Activated CD4-positive, alpha-beta T cell treated with anti-CD3 and anti-CD28 coated beads, Interleukin-2, amount 10 ng/mL, durations not matched to agents 7 days and 5 days (primary cell): ENCODE data around the gene MSGN1. TPM values are rescaled to one million over a fixed set of nuclear protein-coding genes. Genes with fewer than 3 reads are reported as not detected.

Experiments used
- CTCF ChIA-PET: fragments of 350-600 bp; sonication (Branson Sonifier 250); formaldehyde crosslinking; loops from one replicate; lab custom pipeline; 2021; ENCODE audit warnings: antibody characterized with exemption; lab: Charles Lee
- POLR2A ChIA-PET: fragments of 350-600 bp; sonication (Branson Sonifier 250); formaldehyde crosslinking; loops from one replicate; lab custom pipeline; 2021; ENCODE audit warnings: antibody characterized with exemption; lab: Charles Lee
- DNase-seq: peaks from one replicate; pipeline ENCODE4 v3.0.0-alpha.2; 2020
- H3K27ac Mint-ChIP-seq: one replicate; pipeline ENCODE4 v1.8.0; 2021; ENCODE audit warnings: mild to moderate bottlenecking, moderate library complexity, mixed read lengths
- H3K27me3 Mint-ChIP-seq: one replicate; pipeline ENCODE4 v1.8.0; 2021; ENCODE audit warnings: mixed read lengths
- H3K36me3 Mint-ChIP-seq: one replicate; pipeline ENCODE4 v1.8.0; 2021; ENCODE audit warnings: low read depth, mixed read lengths
- H3K4me1 Mint-ChIP-seq: one replicate; pipeline ENCODE4 v1.8.0; 2021; ENCODE audit warnings: mixed read lengths
- H3K4me3 Mint-ChIP-seq: one replicate; pipeline ENCODE4 v1.8.0; 2021; ENCODE audit warnings: mild to moderate bottlenecking, moderate library complexity, mixed read lengths
- H3K9me3 Mint-ChIP-seq: one replicate; pipeline ENCODE4 v1.8.0; 2021; ENCODE audit warnings: mixed read lengths
- total RNA-seq, 2 experiments: library from RNA; stranded (reverse); gene quantifications; one replicate each; pipeline ENCODE4 v1.2.3, GENCODE V29; 2021

MSGN1 gene, protein sequence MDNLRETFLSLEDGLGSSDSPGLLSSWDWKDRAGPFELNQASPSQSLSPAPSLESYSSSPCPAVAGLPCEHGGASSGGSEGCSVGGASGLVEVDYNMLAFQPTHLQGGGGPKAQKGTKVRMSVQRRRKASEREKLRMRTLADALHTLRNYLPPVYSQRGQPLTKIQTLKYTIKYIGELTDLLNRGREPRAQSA
- not detected for total RNA-seq

DNA sequence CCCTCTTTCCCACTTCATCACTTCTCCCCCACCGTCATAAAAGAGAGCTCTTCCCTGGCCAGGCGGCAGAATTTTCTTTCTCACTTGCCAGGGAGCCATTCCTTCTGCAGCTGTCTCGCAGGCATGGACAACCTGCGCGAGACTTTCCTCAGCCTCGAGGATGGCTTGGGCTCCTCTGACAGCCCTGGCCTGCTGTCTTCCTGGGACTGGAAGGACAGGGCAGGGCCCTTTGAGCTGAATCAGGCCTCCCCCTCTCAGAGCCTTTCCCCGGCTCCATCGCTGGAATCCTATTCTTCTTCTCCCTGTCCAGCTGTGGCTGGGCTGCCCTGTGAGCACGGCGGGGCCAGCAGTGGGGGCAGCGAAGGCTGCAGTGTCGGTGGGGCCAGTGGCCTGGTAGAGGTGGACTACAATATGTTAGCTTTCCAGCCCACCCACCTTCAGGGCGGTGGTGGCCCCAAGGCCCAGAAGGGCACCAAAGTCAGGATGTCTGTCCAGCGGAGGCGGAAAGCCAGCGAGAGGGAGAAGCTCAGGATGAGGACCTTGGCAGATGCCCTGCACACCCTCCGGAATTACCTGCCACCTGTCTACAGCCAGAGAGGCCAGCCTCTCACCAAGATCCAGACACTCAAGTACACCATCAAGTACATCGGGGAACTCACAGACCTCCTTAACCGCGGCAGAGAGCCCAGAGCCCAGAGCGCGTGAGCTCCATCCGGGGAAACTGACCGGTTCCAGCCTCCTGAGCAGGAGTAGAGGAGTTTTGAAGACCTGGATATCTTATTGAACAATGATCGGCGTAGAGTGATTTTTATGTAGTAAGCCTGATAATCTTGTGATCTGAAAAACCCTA lies at the start of gene MSGN1:
Gene MSGN1, plus strand, starts transcription at position 65 of the 850 bp plus-strand sequence. Its CDS starts 59 bp downstream, at position 124.
- Mint-ChIP-seq H3K27me3 (peaks cover 31% of the 10 kb centered on the region), H3K9me3 (no peaks in the 10 kb centered on the region), H3K4me3 (no peak within 1 kb of the TSS), H3K27ac (no peak within 1 kb of the TSS), H3K4me1 (peaks cover 23% of the 10 kb centered on the region), H3K36me3 (no peaks in the 10 kb centered on the region)
- no peak for DNase-seq
- CTCF ChIA-PET, result no interaction called here
- POLR2A ChIA-PET, result no interaction called here

- no peak overlapping the region for H3K27ac Mint-ChIP-seq
- DNase-seq, result no peak
- CTCF ChIA-PET, result interaction anchor here (1.2 kb wide), 1 partner anchor 51 kb away, joined by 3 read pairs; no protein-coding TSS in a partner anchor
- no peaks in the 10 kb centered on the region for H3K4me1 Mint-ChIP-seq
- no peaks in the 10 kb centered on the region for H3K27me3 Mint-ChIP-seq
- H3K9me3 Mint-ChIP-seq, result no peaks in the 10 kb centered on the region
- peaks cover 17% of the 10 kb centered on the region for H3K36me3 Mint-ChIP-seq
- no peak overlapping the region for H3K4me3 Mint-ChIP-seq
- POLR2A ChIA-PET, result no interaction called here
Measured at GRCh38 chr2:17768894-17769293, 47.4 kb upstream of the MSGN1 start.

- DNase-seq, result no peak
- ChIA-PET POLR2A (no interaction called here), CTCF (no interaction called here)
- H3K27me3 Mint-ChIP-seq, result no peaks in the 10 kb centered on the region
- peaks cover 24% of the 10 kb centered on the region for H3K36me3 Mint-ChIP-seq
- no peak overlapping the region for H3K4me3 Mint-ChIP-seq
- H3K9me3 Mint-ChIP-seq, result no peaks in the 10 kb centered on the region
- no peaks in the 10 kb centered on the region for H3K4me1 Mint-ChIP-seq
- H3K27ac Mint-ChIP-seq, result no peak overlapping the region
Measured at GRCh38 chr2:17771956-17772355, 44.3 kb upstream of the MSGN1 start.

DNA sequence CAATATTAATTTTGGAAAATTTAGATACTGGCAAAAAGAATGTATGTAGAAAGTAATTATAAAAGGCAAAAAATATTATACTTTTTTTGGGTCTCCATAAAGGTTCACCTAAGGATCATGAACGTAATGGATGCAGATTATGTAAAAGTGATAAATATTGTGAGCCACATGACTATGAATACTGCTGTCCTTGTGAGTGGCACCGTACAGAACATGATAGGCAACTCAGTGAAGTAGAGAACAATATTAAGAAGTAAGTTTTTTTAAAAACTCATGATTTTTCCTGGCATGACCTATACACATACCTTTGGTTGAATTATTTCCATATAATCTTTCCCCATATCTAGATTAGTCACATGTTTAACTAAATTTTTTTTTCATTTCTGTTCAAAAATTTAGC lies 43.7 kb upstream of the MSGN1 start:
- DNase-seq, result no peak
- ChIA-PET CTCF (no interaction called here), POLR2A (no interaction called here)
- Mint-ChIP-seq H3K4me3 (no peak overlapping the region), H3K27ac (no peak overlapping the region), H3K36me3 (peaks cover 25% of the 10 kb centered on the region), H3K27me3 (no peaks in the 10 kb centered on the region), H3K9me3 (no peaks in the 10 kb centered on the region), H3K4me1 (no peaks in the 10 kb centered on the region)

GRCh38 chr2:17780546-17780945 lies 35.7 kb upstream of the MSGN1 start:
- peaks cover 2% of the 10 kb centered on the region for H3K9me3 Mint-ChIP-seq
- POLR2A ChIA-PET, result no interaction called here
- H3K27me3 Mint-ChIP-seq, result no peaks in the 10 kb centered on the region
- H3K36me3 Mint-ChIP-seq, result peaks cover 57% of the 10 kb centered on the region
- DNase-seq, result no peak
- no peak overlapping the region for H3K27ac Mint-ChIP-seq
- H3K4me1 Mint-ChIP-seq, result no peaks in the 10 kb centered on the region
- no peak overlapping the region for H3K4me3 Mint-ChIP-seq
- CTCF ChIA-PET, result interaction anchor here (0.6 kb wide), 1 partner anchor 9 kb away, joined by 5 read pairs; no protein-coding TSS in a partner anchor

DNA sequence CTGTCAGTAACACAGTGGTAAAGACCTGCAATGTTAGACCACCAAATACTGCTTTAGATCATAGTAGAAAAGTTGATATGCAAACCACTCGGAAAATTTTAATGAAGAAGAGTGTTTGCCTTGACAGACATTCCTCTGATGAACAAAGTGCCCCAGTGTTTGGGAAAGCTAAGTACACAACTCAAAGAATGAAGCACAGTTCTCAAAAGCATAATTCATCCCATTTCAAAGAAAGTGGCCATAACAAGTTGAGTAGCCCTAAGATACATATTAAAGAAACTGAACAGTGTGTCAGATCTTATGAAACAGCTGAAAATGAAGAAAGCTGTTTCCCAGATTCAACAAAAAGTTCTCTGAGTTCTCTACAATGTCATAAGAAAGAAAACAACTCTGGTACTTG lies 34.8 kb upstream of the MSGN1 start:
- Mint-ChIP-seq H3K9me3 (peaks cover 2% of the 10 kb centered on the region), H3K4me1 (no peaks in the 10 kb centered on the region), H3K27me3 (no peaks in the 10 kb centered on the region), H3K27ac (no peak overlapping the region), H3K4me3 (no peak overlapping the region), H3K36me3 (peaks cover 52% of the 10 kb centered on the region)
- no peak for DNase-seq
- POLR2A ChIA-PET, result no interaction called here
- CTCF ChIA-PET, result interaction anchor here (0.6 kb wide), 1 partner anchor 1347 kb away, joined by 3 read pairs; no protein-coding TSS in a partner anchor

DNA sequence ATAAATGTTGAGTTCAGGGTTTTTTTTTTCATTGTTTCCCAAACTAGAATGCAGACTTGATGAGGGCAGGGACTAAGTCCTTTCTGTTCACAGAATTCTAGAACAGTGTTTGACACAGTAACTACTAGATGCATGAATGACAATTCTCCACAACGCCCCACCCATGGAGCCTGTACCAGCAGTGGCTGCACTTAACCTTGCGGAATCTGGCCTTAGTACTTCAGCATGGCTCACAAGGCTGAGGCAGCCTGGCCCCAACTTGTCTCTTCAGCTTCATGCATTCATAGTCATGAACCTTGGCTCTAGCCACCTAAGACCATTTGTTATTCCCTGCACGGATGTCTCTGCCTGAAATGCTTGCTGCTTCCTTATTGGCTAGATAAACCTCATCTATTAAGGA lies 29.5 kb upstream of the MSGN1 start:
- Mint-ChIP-seq H3K27me3 (peaks cover 17% of the 10 kb centered on the region), H3K4me1 (peaks cover 3% of the 10 kb centered on the region), H3K36me3 (peaks cover 22% of the 10 kb centered on the region), H3K4me3 (no peak overlapping the region), H3K9me3 (peaks cover 2% of the 10 kb centered on the region), H3K27ac (no peak overlapping the region)
- CTCF ChIA-PET, result interaction anchor here (1.1 kb wide), 1 partner anchor 30 kb away, joined by 3 read pairs; no protein-coding TSS in a partner anchor
- DNase-seq, result no peak
- POLR2A ChIA-PET, result no interaction called here

GRCh38 chr2:17788773-17789172 lies 27.5 kb upstream of the MSGN1 start:
- H3K4me1 Mint-ChIP-seq, result peaks cover 14% of the 10 kb centered on the region
- H3K9me3 Mint-ChIP-seq, result no peaks in the 10 kb centered on the region
- H3K27me3 Mint-ChIP-seq, result peaks cover 28% of the 10 kb centered on the region
- DNase-seq, result no peak
- ChIA-PET CTCF (interaction anchor here (0.5 kb wide), 1 partner anchor 155 kb away, joined by 3 read pairs; no protein-coding TSS in a partner anchor), POLR2A (no interaction called here)
- H3K36me3 Mint-ChIP-seq, result peaks cover 4% of the 10 kb centered on the region
- H3K27ac Mint-ChIP-seq, result no peak overlapping the region
- H3K4me3 Mint-ChIP-seq, result no peak overlapping the region

DNA sequence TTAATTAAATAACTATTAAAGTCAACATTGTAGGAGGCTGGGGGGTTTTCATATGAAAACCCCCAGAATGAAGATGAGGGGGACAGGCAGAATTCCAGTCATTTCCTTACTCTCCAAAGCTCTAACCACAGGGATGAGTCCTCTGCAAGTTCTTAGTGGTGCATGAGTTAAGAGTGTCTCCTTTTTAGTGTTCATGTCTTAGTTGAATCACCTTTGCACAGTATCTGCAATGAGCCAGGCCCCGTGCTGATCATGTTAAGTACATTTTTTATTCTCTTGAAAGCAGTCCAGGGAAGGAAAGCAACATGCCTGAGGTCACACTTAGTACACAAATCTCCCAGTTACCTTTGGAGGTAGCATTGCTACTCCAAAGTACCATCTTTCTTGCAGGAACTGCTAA lies 25.7 kb upstream of the MSGN1 start:
- peaks cover 14% of the 10 kb centered on the region for H3K4me1 Mint-ChIP-seq
- ChIA-PET CTCF (no interaction called here), POLR2A (no interaction called here)
- H3K27me3 Mint-ChIP-seq, result peaks cover 37% of the 10 kb centered on the region
- H3K36me3 Mint-ChIP-seq, result no peaks in the 10 kb centered on the region
- H3K9me3 Mint-ChIP-seq, result no peaks in the 10 kb centered on the region
- no peak overlapping the region for H3K27ac Mint-ChIP-seq
- no peak overlapping the region for H3K4me3 Mint-ChIP-seq
- DNase-seq, result no peak

DNA sequence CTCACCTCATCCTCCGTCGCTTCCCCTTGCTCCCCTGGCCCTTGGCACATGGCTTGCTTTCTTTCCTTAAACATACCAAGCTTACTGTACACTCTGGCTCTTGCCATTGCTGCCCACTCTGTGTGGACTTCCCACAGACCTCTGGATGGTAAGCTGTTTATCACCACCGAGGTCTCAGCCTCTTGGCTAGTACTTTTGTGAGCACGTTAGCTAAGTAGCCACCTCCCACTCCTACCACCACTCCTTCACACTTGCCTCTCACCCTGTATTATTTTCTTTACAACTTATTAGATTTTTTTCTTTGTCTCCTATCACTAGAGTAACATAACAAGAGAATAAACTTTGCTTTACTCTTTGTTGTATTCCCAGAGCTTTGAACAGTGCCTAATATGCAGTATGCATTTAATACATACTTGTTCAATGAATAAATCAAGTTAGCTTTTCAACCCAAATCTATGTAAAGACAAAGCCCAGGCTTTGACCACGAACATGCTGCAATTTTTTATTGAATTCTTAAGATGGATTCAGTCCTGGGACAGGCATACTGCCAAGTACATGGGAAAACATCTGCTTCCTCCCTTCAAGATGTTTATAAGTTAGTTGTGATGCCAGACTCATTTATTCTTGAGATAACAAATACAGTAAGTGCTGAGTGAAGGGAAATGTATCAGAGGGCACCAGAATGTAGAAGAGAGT lies 25.0 kb upstream of the MSGN1 start:
- Mint-ChIP-seq H3K4me1 (peaks cover 14% of the 10 kb centered on the region), H3K9me3 (no peaks in the 10 kb centered on the region), H3K27me3 (peaks cover 38% of the 10 kb centered on the region), H3K36me3 (no peaks in the 10 kb centered on the region), H3K27ac (no peak overlapping the region), H3K4me3 (no peak overlapping the region)
- DNase-seq, result no peak
- ChIA-PET POLR2A (no interaction called here), CTCF (no interaction called here)

- Mint-ChIP-seq H3K9me3 (no peaks in the 10 kb centered on the region), H3K4me1 (peaks cover 14% of the 10 kb centered on the region), H3K27ac (no peak overlapping the region), H3K4me3 (no peak overlapping the region), H3K36me3 (no peaks in the 10 kb centered on the region), H3K27me3 (peaks cover 43% of the 10 kb centered on the region)
- POLR2A ChIA-PET, result no interaction called here
- CTCF ChIA-PET, result no interaction called here
- no peak for DNase-seq
Measured at GRCh38 chr2:17791817-17792130, 24.5 kb upstream of the MSGN1 start.

DNA sequence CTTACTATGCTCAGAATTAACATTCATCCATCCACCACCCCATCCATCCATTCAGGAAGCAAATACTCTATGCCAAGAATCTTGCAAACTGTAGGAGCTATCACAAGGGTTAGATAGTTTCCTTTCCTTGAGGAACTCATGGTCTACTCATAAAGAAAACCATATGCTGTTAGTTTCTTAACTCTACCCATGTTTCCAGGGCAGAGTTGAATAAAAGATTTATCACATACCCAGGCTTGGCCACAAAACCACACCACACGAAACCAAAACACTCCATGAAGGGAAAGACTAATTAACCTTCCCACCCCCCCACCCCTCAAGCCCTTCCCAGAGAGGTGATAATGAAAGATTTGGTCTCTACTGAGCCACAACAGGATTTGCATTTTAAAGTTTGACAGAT lies 23.7 kb upstream of the MSGN1 start:
- Mint-ChIP-seq H3K36me3 (no peaks in the 10 kb centered on the region), H3K27me3 (peaks cover 43% of the 10 kb centered on the region), H3K4me1 (peaks cover 14% of the 10 kb centered on the region), H3K9me3 (no peaks in the 10 kb centered on the region), H3K4me3 (no peak overlapping the region), H3K27ac (no peak overlapping the region)
- POLR2A ChIA-PET, result no interaction called here
- CTCF ChIA-PET, result no interaction called here
- DNase-seq, result no peak

DNA sequence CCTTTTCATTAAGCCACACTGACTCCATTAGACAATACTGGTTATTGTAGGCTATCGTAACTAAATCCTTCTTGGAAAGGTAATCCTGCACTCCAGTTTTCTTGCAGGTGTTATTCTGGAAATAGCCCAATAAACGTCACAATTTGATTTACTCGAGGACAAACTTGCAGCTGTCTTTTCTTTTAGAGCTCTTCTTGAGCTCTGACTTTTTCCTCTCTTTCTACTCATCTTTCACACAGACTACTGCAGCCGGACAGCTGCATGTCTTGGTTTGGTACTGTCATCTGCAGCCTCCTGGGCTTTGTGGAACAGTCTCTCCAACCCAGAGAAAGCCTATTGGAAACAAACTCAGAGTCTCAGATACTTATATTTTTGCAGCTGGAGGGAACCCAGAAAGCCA lies 23.0 kb upstream of the MSGN1 start:
- H3K9me3 Mint-ChIP-seq, result no peaks in the 10 kb centered on the region
- CTCF ChIA-PET, result no interaction called here
- POLR2A ChIA-PET, result no interaction called here
- no peak overlapping the region for H3K27ac Mint-ChIP-seq
- no peak overlapping the region for H3K4me3 Mint-ChIP-seq
- peaks cover 44% of the 10 kb centered on the region for H3K27me3 Mint-ChIP-seq
- H3K4me1 Mint-ChIP-seq, result peaks cover 14% of the 10 kb centered on the region
- DNase-seq, result no peak
- H3K36me3 Mint-ChIP-seq, result no peaks in the 10 kb centered on the region
